SK-N-SH treated with all-trans-retinoic acid at 6 μM for 48 hours (cell line): ENCODE measurements around the gene GNG2.

Experiments used
- ARNTL ChIP-seq: fragments of 450-650 bp; formaldehyde crosslinking; IDR thresholded peaks from 2 replicates; pipeline ENCODE4 v1.5.0; 2020; ENCODE audit warnings: low read depth, mild to moderate bottlenecking, moderate library complexity, borderline replicate concordance
- BACH2 ChIP-seq: fragments of 250-450 bp; sonication (Bioruptor Pico); IDR thresholded peaks from 2 replicates; pipeline ENCODE4 v1.9.0; 2021; ENCODE audit warnings: mild to moderate bottlenecking, borderline replicate concordance
- ISL1 ChIP-seq: fragments of 250-450 bp; sonication (Bioruptor Pico); IDR thresholded peaks from 2 replicates; pipeline ENCODE4 v2.1.2; 2022; ENCODE audit warnings: mild to moderate bottlenecking, moderate library complexity
- POU6F1 ChIP-seq: fragments of 250-450 bp; sonication (Bioruptor Pico); IDR thresholded peaks from 2 replicates; pipeline ENCODE4 v1.8.0; 2021; ENCODE audit warnings: low read depth, mild to moderate bottlenecking, moderate library complexity, borderline replicate concordance
- ZFP30 ChIP-seq: fragments of 450-650 bp; formaldehyde crosslinking; IDR thresholded peaks from 2 replicates; pipeline ENCODE4 v1.5.0; 2022; ENCODE audit warnings: mild to moderate bottlenecking, moderate library complexity
- ZNF565 ChIP-seq: fragments of 450-650 bp; formaldehyde crosslinking; conservative IDR thresholded peaks from 2 replicates; pipeline ENCODE4 v1.5.0; 2020; ENCODE audit warnings: low read depth, mild to moderate bottlenecking, moderate library complexity

GRCh38 chr14:51894250-51894649, 33.8 kb downstream of the GNG2 start:
- TF ChIP-seq POU6F1, result no peak
- no peak for TF ChIP-seq ARNTL (CRISPR knock-in tag)
- no peak for TF ChIP-seq ISL1 (CRISPR knock-in tag)
- TF ChIP-seq BACH2 (CRISPR knock-in tag), result no peak
- no peak for TF ChIP-seq ZNF565 (CRISPR knock-in tag)
- no peak for TF ChIP-seq ZFP30 (CRISPR knock-in tag)
